SK-N-SH treated with all-trans-retinoic acid at 6 μM for 48 hours (cell line): ENCODE results near the gene AS3MT.

Experiments used
- ATAC-seq: fragments of 200-7000 bp; cut with Tn5 transposase; 3 replicates; pipeline ENCODE4 v1.9.1; 2020; ENCODE audit warnings: mild to moderate bottlenecking, moderate library complexity
- ARNTL ChIP-seq: fragments of 450-650 bp; formaldehyde crosslinking; IDR thresholded peaks from 2 replicates; pipeline ENCODE4 v1.5.0; 2020; ENCODE audit warnings: low read depth, mild to moderate bottlenecking, moderate library complexity, borderline replicate concordance
- BACH2 ChIP-seq: fragments of 250-450 bp; sonication (Bioruptor Pico); IDR thresholded peaks from 2 replicates; pipeline ENCODE4 v1.9.0; 2021; ENCODE audit warnings: mild to moderate bottlenecking, borderline replicate concordance
- CREB5 ChIP-seq: fragments of 250-450 bp; sonication (Bioruptor Pico); IDR thresholded peaks from 2 replicates; pipeline ENCODE4 v1.5.1; 2020; ENCODE audit warnings: low read depth, mild to moderate bottlenecking, moderate library complexity
- CSDC2 ChIP-seq: fragments of 250-450 bp; sonication (Bioruptor Pico); IDR thresholded peaks from 2 replicates; pipeline ENCODE4 v1.5.0; 2020; ENCODE audit warnings: mild to moderate bottlenecking, moderate library complexity
- ESRRG ChIP-seq: fragments of 250-450 bp; sonication (Bioruptor Pico); IDR thresholded peaks from 2 replicates; pipeline ENCODE4 v1.6.1; 2021; ENCODE audit warnings: mild to moderate bottlenecking
- GLIS3 ChIP-seq: fragments of 250-450 bp; sonication (Bioruptor Pico); IDR thresholded peaks from 2 replicates; pipeline ENCODE4 v1.5.0; 2020; ENCODE audit warnings: mild to moderate bottlenecking, moderate library complexity
- ISL1 ChIP-seq: fragments of 250-450 bp; sonication (Bioruptor Pico); IDR thresholded peaks from 2 replicates; pipeline ENCODE4 v2.1.2; 2022; ENCODE audit warnings: mild to moderate bottlenecking, moderate library complexity
- OSR1 ChIP-seq: fragments of 250-450 bp; sonication (Bioruptor Pico); IDR thresholded peaks from 2 replicates; pipeline ENCODE4 v1.8.0; 2022; ENCODE audit warnings: moderate library complexity, mild to moderate bottlenecking, inconsistent platforms
- PATZ1 ChIP-seq: fragments of 250-450 bp; sonication (Bioruptor Pico); IDR thresholded peaks from 2 replicates; pipeline ENCODE4 v1.8.0; 2020; ENCODE audit warnings: mild to moderate bottlenecking, moderate library complexity, borderline replicate concordance
- POU6F1 ChIP-seq: fragments of 250-450 bp; sonication (Bioruptor Pico); IDR thresholded peaks from 2 replicates; pipeline ENCODE4 v1.8.0; 2021; ENCODE audit warnings: low read depth, mild to moderate bottlenecking, moderate library complexity, borderline replicate concordance
- RARB ChIP-seq: fragments of 250-450 bp; sonication (Bioruptor Pico); IDR thresholded peaks from 2 replicates; pipeline ENCODE4 v1.8.0; 2021; ENCODE audit warnings: mild to moderate bottlenecking, moderate library complexity
- SNAI2 ChIP-seq: fragments of 250-450 bp; sonication (Bioruptor Pico); IDR thresholded peaks from 2 replicates; pipeline ENCODE4 v1.5.0; 2020; ENCODE audit warnings: mild to moderate bottlenecking, moderate library complexity
- TCF4 ChIP-seq: fragments of 250-450 bp; sonication (Bioruptor Pico); IDR thresholded peaks from 2 replicates; pipeline ENCODE4 v1.8.0; 2021; ENCODE audit warnings: mild to moderate bottlenecking, moderate library complexity, borderline replicate concordance
- TOX ChIP-seq: fragments of 250-450 bp; sonication (Bioruptor Pico); IDR thresholded peaks from 2 replicates; pipeline ENCODE4 v1.8.0; 2021; ENCODE audit warnings: mild to moderate bottlenecking, moderate library complexity, borderline replicate concordance
- ZFP3 ChIP-seq: fragments of 250-450 bp; sonication (Bioruptor Pico); IDR thresholded peaks from 2 replicates; pipeline ENCODE4 v1.5.0; 2020; ENCODE audit warnings: mild to moderate bottlenecking, moderate library complexity
- ZFP30 ChIP-seq: fragments of 450-650 bp; formaldehyde crosslinking; IDR thresholded peaks from 2 replicates; pipeline ENCODE4 v1.5.0; 2022; ENCODE audit warnings: mild to moderate bottlenecking, moderate library complexity
- ZNF565 ChIP-seq: fragments of 450-650 bp; formaldehyde crosslinking; conservative IDR thresholded peaks from 2 replicates; pipeline ENCODE4 v1.5.0; 2020; ENCODE audit warnings: low read depth, mild to moderate bottlenecking, moderate library complexity
- ZNF70 ChIP-seq: fragments of 450-650 bp; formaldehyde crosslinking; IDR thresholded peaks from 2 replicates; pipeline ENCODE4 v1.5.0; 2020; ENCODE audit warnings: mild to moderate bottlenecking, moderate library complexity
- ZNF8 ChIP-seq: fragments of 450-650 bp; formaldehyde crosslinking; IDR thresholded peaks from 2 replicates; pipeline ENCODE4 v1.5.0; 2020; ENCODE audit warnings: mild to moderate bottlenecking, moderate library complexity
- TF ChIP-seq, protein P1 (sequence below): fragments of 250-450 bp; sonication (Bioruptor Pico); IDR thresholded peaks from 2 replicates; pipeline ENCODE4 v1.5.1; 2021; ENCODE audit warnings: mild to moderate bottlenecking, moderate library complexity
- TF ChIP-seq, protein P2 (sequence below): fragments of 250-450 bp; sonication (Bioruptor Pico); IDR thresholded peaks from 2 replicates; pipeline ENCODE4 v1.5.0; 2020; ENCODE audit warnings: mild to moderate bottlenecking, moderate library complexity

Gene AS3MT

GRCh38 chr10:102856758-102857424 is 12.4 kb upstream of the AS3MT start:
- no peak for ATAC-seq
- TF ChIP-seq RARB (CRISPR knock-in tag) (no peak), ZFP3 (CRISPR knock-in tag) (no peak), ISL1 (CRISPR knock-in tag) (no peak), CREB5 (CRISPR knock-in tag) (no peak), PATZ1 (CRISPR knock-in tag) (no peak)

DNA sequence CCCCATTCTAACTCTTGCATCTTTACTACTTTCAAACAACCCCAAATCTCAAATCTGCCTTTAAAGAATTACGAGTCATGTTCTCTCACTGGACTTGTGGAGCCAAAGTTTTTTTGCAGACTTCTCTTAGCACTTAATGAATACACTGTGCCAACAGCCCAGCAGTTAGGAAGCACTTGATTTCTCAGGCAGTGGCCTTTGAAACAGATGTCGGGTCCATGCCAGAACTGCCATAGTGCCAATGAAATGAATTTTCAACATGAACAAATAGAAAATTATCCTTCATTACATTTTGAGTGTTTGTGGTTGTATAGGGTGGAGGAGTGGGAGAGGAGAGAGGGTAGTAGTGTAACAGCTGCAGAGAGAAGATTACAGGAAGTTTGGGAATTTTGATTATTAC is 9.4 kb upstream of the AS3MT start:
- no peak for TF ChIP-seq POU6F1
- TF ChIP-seq TCF4: no peak
- TF ChIP-seq ZFP30 (CRISPR knock-in tag): no peak
- no peak for TF ChIP-seq CSDC2
- TF ChIP-seq GLIS3 (CRISPR knock-in tag): no peak
- TF ChIP-seq ZNF70 (CRISPR knock-in tag): no peak
- no peak for TF ChIP-seq ZNF8 (CRISPR knock-in tag)
- TF ChIP-seq CREB5 (CRISPR knock-in tag): no peak
- no peak for TF ChIP-seq ZNF565
- no peak for TF ChIP-seq ZFP3 (CRISPR knock-in tag)
- no peak for TF ChIP-seq RARB (CRISPR knock-in tag)
- no peak for TF ChIP-seq ESRRG
- no peak for TF ChIP-seq TOX (CRISPR knock-in tag)
- TF ChIP-seq SNAI2 (CRISPR knock-in tag): no peak
- TF ChIP-seq, protein P1, sequence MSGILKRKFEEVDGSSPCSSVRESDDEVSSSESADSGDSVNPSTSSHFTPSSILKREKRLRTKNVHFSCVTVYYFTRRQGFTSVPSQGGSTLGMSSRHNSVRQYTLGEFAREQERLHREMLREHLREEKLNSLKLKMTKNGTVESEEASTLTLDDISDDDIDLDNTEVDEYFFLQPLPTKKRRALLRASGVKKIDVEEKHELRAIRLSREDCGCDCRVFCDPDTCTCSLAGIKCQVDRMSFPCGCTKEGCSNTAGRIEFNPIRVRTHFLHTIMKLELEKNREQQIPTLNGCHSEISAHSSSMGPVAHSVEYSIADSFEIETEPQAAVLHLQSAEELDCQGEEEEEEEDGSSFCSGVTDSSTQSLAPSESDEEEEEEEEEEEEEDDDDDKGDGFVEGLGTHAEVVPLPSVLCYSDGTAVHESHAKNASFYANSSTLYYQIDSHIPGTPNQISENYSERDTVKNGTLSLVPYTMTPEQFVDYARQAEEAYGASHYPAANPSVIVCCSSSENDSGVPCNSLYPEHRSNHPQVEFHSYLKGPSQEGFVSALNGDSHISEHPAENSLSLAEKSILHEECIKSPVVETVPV (CRISPR knock-in tag): no peak
- TF ChIP-seq BACH2: no peak
- ATAC-seq: no peak

DNA sequence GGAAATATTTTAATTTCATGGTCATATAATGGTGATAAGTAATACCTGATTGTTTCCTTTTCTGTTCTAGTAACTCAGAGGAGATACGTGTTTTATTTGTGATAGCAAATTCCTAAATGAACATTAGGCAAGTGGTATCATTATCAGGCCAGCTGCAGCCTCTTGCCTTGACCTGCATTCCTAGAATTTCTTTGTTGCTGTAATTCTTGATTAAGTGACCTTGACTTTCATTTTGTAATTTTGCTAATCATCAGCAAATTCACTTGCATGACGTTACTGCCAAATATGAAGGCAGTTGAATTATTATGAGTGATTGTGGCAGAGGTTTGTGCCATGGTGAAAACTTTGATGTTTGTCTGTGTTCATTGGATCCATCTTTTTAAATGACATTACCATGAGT is 5.6 kb upstream of the AS3MT start:
- ATAC-seq: no peak

More for the DNA sequence above, 5.6 kb upstream of the AS3MT start:
- TF ChIP-seq, protein P2, sequence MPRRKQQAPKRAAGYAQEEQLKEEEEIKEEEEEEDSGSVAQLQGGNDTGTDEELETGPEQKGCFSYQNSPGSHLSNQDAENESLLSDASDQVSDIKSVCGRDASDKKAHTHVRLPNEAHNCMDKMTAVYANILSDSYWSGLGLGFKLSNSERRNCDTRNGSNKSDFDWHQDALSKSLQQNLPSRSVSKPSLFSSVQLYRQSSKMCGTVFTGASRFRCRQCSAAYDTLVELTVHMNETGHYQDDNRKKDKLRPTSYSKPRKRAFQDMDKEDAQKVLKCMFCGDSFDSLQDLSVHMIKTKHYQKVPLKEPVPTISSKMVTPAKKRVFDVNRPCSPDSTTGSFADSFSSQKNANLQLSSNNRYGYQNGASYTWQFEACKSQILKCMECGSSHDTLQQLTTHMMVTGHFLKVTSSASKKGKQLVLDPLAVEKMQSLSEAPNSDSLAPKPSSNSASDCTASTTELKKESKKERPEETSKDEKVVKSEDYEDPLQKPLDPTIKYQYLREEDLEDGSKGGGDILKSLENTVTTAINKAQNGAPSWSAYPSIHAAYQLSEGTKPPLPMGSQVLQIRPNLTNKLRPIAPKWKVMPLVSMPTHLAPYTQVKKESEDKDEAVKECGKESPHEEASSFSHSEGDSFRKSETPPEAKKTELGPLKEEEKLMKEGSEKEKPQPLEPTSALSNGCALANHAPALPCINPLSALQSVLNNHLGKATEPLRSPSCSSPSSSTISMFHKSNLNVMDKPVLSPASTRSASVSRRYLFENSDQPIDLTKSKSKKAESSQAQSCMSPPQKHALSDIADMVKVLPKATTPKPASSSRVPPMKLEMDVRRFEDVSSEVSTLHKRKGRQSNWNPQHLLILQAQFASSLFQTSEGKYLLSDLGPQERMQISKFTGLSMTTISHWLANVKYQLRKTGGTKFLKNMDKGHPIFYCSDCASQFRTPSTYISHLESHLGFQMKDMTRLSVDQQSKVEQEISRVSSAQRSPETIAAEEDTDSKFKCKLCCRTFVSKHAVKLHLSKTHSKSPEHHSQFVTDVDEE (CRISPR knock-in tag): no peak
- TF ChIP-seq OSR1 (CRISPR knock-in tag): no peak
- no peak for TF ChIP-seq PATZ1 (CRISPR knock-in tag)
- no peak for TF ChIP-seq ARNTL (CRISPR knock-in tag)
- peak; percentile 74 for TF ChIP-seq ISL1 (CRISPR knock-in tag)
- no peak for TF ChIP-seq SNAI2 (CRISPR knock-in tag)
- peak; percentile 64; the same call in 1 of the 2 replicates for TF ChIP-seq CREB5 (CRISPR knock-in tag)
- TF ChIP-seq, protein P1 (CRISPR knock-in tag): no peak
- TF ChIP-seq TCF4: no peak
